Bronchial epithelial cell (primary cell): ENCODE measurements around the gene RAET1G. TPM values are rescaled to one million over a fixed set of nuclear protein-coding genes. Genes with fewer than 3 reads are reported as not detected.

Source experiments
- DNase-seq: peaks from one replicate; pipeline ENCODE4 v3.0.0-alpha.2; 2010; ENCODE audit warnings: low read depth
- FAIRE-seq: peaks from 2 replicates; lab custom pipeline; 2011; peaks lifted over from hg19 to GRCh38; lab: Jason Lieb, UNC
- H3K27me3 ChIP-seq: 2 replicates; pipeline ENCODE4 v1.5.1; 2011; ENCODE audit warnings: low read length; ENCODE audit not compliant: control insufficient read depth, insufficient read depth
- H3K36me3 ChIP-seq: 2 replicates; pipeline ENCODE4 v1.5.1; 2011; ENCODE audit warnings: low read length; ENCODE audit not compliant: control insufficient read depth, insufficient read depth
- H3K4me3 ChIP-seq: 2 replicates; pipeline ENCODE4 v1.5.1; 2011; ENCODE audit warnings: mild to moderate bottlenecking, low read depth, low read length, control low read depth
- total RNA-seq: library from RNA; depleted of rRNA; stranded (reverse); fragments of >200 nt; gene quantifications from 2 replicates; pipeline ENCODE4 v1.2.1, GENCODE V29; 2014
- TF ChIP-seq, protein P1 (sequence below): IDR thresholded peaks from 2 replicates; pipeline ENCODE4 v1.5.1; 2011; ENCODE audit warnings: mild to moderate bottlenecking, moderate library complexity, low read length, control low read depth, inconsistent platforms; ENCODE audit not compliant: insufficient read depth, severe bottlenecking

RAET1G gene
- total RNA-seq, 1 donor from 2014 or later = 45.0 TPM

DNA sequence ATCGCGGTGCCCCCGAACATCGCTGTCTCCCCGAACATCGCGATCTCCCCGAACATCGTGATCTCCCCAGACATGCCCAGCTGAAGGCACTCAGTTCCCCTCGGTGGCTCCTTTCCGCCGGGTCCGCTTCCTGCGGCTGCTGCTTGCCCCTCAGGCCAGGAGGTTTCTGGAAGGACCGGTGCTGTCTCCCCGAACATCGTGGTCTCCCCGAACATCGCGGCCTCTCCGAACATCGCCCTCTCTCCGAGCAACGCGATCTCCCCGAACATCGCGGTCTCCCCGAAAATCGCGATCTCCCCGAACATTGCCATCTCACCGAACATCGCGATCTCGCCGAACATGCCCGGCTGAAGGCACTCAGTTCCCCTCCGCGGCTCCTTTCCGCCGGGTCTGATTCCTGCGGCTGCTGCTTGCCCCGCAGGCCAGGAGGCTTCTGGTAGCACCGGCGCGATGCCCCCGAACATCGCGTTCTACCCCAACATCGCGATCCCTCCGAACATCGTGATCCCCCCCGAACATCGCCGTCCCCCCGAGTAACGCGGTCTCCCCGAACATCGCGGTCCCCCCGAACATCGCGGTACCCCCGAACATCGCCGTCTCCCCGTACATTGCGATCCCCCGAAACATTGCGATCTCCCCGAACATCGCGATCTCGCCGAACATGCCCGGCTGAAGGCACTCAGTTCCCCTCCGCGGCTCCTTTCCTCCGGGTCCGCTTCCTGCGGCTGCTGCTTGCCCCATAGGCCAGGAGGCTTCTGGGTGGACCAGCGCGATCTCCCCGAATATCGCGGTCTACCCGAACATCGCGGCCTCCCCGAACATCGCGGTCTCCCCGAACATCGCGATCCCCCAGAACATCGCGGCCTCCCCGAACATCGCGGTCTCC lies 41.6 kb upstream of the RAET1G start:
- Histone ChIP-seq H3K27me3 (peaks cover 17% of the 10 kb centered on the region), H3K4me3 (peak overlapping the region; percentile 58), H3K36me3 (no peaks in the 10 kb centered on the region)
- TF ChIP-seq, protein P1, sequence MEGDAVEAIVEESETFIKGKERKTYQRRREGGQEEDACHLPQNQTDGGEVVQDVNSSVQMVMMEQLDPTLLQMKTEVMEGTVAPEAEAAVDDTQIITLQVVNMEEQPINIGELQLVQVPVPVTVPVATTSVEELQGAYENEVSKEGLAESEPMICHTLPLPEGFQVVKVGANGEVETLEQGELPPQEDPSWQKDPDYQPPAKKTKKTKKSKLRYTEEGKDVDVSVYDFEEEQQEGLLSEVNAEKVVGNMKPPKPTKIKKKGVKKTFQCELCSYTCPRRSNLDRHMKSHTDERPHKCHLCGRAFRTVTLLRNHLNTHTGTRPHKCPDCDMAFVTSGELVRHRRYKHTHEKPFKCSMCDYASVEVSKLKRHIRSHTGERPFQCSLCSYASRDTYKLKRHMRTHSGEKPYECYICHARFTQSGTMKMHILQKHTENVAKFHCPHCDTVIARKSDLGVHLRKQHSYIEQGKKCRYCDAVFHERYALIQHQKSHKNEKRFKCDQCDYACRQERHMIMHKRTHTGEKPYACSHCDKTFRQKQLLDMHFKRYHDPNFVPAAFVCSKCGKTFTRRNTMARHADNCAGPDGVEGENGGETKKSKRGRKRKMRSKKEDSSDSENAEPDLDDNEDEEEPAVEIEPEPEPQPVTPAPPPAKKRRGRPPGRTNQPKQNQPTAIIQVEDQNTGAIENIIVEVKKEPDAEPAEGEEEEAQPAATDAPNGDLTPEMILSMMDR = no peak
- DNase-seq = no peak
- no peak for FAIRE-seq

DNA sequence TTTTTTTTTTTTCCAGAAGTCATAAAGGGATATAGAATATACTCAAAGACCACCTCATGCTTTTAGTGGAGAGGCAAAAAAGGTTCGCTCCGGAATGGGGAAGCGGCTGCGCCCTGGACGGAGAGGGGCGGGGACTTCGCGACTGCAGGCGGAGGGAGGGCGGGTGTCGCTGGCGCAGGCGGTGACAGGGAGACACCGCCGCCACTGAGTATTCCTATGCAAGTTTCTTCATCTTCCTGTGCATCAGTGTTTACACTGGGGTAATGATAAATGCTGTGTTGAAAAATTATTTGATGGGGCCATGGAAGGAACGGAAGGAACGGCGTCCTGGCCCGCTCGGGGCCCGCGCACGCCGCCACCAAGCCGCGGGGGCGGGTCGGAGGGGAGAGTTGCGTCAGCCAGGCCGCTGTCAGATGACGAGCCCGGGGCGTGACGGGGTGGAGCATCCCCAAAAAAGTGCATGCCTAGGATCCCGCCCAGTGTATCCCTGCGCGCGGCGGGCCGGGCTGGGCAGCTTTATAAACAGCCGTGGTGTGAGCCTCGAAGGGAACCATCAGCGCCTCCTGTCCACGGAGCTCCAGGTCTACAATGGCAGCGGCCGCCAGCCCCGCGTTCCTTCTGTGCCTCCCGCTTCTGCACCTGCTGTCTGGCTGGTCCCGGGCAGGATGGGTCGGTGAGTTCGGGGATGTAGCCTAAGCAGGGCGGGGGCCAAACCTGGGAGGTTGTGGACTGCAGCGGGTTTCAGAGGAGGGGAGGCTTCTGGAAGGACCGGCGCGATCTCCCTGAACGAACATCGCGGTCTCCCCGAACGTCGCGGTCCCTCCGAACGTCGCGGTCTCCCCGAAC lies 40.8 kb upstream of the RAET1G start, which contains the start of gene ULBP1:
ULBP1 (plus strand) TSS at position 482 of the 846 bp plus-strand sequence; CDS start at position 589, 107 bp downstream.
- no peaks in the 10 kb centered on the region for H3K36me3 ChIP-seq
- FAIRE-seq (no peak), DNase-seq (peak; percentile 64)
- TF ChIP-seq, protein P1 = peak; percentile 19
- H3K27me3 ChIP-seq = peaks cover 17% of the 10 kb centered on the region
- H3K4me3 ChIP-seq = peak within 1 kb of the TSS; percentile 58

DNA sequence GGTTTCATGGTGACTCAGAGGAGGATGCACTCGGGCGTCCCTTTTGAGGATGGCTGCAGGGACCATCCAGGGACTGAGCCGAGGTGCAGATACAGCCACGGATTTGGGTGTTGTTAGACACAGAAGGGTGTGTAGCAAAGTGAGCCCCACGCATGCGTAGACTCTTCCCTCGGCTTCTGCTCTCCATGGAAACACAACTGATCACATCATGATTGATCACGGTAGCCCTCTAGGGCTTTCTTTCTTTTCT lies 40.2 kb upstream of the RAET1G start:
- Histone ChIP-seq H3K36me3 (no peaks in the 10 kb centered on the region), H3K27me3 (peaks cover 17% of the 10 kb centered on the region), H3K4me3 (peak overlapping the region; percentile 58)
- DNase-seq (peak; percentile 20), FAIRE-seq (no peak)
- TF ChIP-seq, protein P1 = no peak

GRCh38 chr6:149962461-149963211 lies 39.7 kb upstream of the RAET1G start:
- DNase-seq = no peak
- TF ChIP-seq, protein P1 = no peak
- H3K4me3 ChIP-seq = peak overlapping the region; percentile 58

DNA sequence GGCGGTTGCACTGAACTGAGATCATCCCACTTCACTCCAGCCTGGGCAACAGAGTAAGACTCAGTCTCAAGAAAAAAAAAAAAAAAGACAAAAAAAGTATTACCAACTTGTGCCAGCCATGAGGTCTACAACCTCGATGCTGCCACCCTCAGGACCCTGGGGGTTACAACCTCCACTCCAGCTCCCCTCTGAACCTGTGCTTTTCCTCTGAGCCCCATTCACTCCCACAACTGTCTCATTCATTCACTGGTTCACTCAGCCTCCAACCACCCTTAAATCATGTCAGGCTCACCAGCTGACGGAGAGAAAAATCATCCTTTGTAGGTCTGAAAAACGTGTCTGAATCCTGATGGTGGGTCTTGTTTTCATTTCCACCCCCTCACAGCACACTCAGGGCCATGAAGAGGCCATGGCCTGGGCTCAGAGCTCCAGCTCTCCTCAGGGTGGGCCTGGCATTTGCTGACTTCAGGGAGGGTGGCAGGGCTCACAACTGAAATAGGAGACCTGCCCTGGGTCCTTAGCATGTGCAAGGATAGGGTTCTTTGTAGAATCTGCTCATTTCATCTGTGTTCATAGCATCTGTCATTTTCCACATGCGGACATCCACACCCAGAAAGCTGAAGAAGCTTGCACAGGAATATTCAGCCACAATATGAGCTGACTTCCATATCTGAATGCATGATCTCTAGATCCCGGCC lies 39.0 kb upstream of the RAET1G start:
- peaks cover 17% of the 10 kb centered on the region for H3K27me3 ChIP-seq
- TF ChIP-seq, protein P1 = peak; percentile 36
- H3K4me3 ChIP-seq = no peak overlapping the region
- FAIRE-seq (no peak), DNase-seq (peak; percentile 28)
- H3K36me3 ChIP-seq = no peaks in the 10 kb centered on the region

More at GRCh38 chr6:149962461-149963211, 39.7 kb upstream of the RAET1G start:
- H3K27me3 ChIP-seq = peaks cover 17% of the 10 kb centered on the region
- no peak for FAIRE-seq
- H3K36me3 ChIP-seq = no peaks in the 10 kb centered on the region
